DOHH2 (cell line): Measurements from ENCODE around the gene MMP15.
A peak's percentile ranks its signal among the peaks of the same experiment; 100 is the strongest.

Experiments used
- H3F3A ChIP-seq: fragments of 200-600 bp; sonication (generic), shearing (Covaris generic); 2 replicates; pipeline ENCODE4 v1.6.0; 2016; ENCODE audit warnings: antibody characterized with exemption, mild to moderate bottlenecking; ENCODE audit not compliant: control insufficient read depth, insufficient read depth
- H3K27ac ChIP-seq: fragments of 200-600 bp; sonication (generic); 2 replicates; pipeline ENCODE4 v1.5.1; 2014; ENCODE audit warnings: low read depth, mild to moderate bottlenecking, low read length, moderate library complexity
- H3K27me3 ChIP-seq: fragments of 200-600 bp; sonication (generic); 2 replicates; pipeline ENCODE4 v1.6.1; 2014; ENCODE audit warnings: mild to moderate bottlenecking, low read length, mixed read lengths; ENCODE audit not compliant: control insufficient read depth
- H3K36me3 ChIP-seq: fragments of 200-600 bp; sonication (generic); 2 replicates; pipeline ENCODE4 v1.6.1; 2014; ENCODE audit warnings: mild to moderate bottlenecking, low read length, moderate library complexity, mixed read lengths; ENCODE audit not compliant: control insufficient read depth
- H3K4me1 ChIP-seq: fragments of 200-600 bp; sonication (generic); 2 replicates; pipeline ENCODE4 v1.6.1; 2014; ENCODE audit warnings: mild to moderate bottlenecking, low read length, mixed read lengths; ENCODE audit not compliant: control insufficient read depth
- H3K4me2 ChIP-seq: fragments of 200-600 bp; sonication (generic); 2 replicates; pipeline ENCODE4 v1.6.0; 2014; ENCODE audit warnings: mild to moderate bottlenecking, low read length, moderate library complexity
- H3K4me3 ChIP-seq: fragments of 200-600 bp; sonication (generic); 2 replicates; pipeline ENCODE4 v1.5.1; 2014; ENCODE audit warnings: mild to moderate bottlenecking, low read length, mixed read lengths
- H3K79me2 ChIP-seq: fragments of 200-600 bp; sonication (generic); 2 replicates; pipeline ENCODE4 v1.6.1; 2014; ENCODE audit warnings: mild to moderate bottlenecking, low read length, mixed read lengths; ENCODE audit not compliant: control insufficient read depth
- H3K9me2 ChIP-seq: fragments of 200-600 bp; sonication (generic); replicated peaks from 2 replicates; pipeline ENCODE4 v1.6.1; 2014; ENCODE audit warnings: mild to moderate bottlenecking, low read length, mixed read lengths; ENCODE audit not compliant: control insufficient read depth
- H3K9me3 ChIP-seq: fragments of 200-600 bp; sonication (generic); 2 replicates; pipeline ENCODE4 v1.6.1; 2014; ENCODE audit warnings: antibody characterized with exemption, low read length, mixed read lengths; ENCODE audit not compliant: control insufficient read depth, insufficient read depth
- H4K20me1 ChIP-seq: fragments of 200-600 bp; sonication (generic); 2 replicates; pipeline ENCODE4 v1.6.0; 2014; ENCODE audit warnings: low read depth, mild to moderate bottlenecking, antibody characterized with exemption, low read length, moderate library complexity; ENCODE audit not compliant: control insufficient read depth, insufficient read depth
- EZH2phosphoT487 ChIP-seq: fragments of 200-600 bp; sonication (generic); IDR thresholded peaks from 2 replicates; pipeline ENCODE4 v1.6.1; 2017; ENCODE audit warnings: borderline replicate concordance, mild to moderate bottlenecking, antibody characterized with exemption, low read length, moderate library complexity, mixed read lengths
- TF ChIP-seq, protein P1 (sequence below): fragments of 200-600 bp; sonication (generic); IDR thresholded peaks from one replicate; pipeline ENCODE4 v1.5.1; 2014; ENCODE audit warnings: antibody characterized with exemption, mild to moderate bottlenecking, low read depth, low read length; ENCODE audit not compliant: poor library complexity, severe bottlenecking

The MMP15 gene

DNA sequence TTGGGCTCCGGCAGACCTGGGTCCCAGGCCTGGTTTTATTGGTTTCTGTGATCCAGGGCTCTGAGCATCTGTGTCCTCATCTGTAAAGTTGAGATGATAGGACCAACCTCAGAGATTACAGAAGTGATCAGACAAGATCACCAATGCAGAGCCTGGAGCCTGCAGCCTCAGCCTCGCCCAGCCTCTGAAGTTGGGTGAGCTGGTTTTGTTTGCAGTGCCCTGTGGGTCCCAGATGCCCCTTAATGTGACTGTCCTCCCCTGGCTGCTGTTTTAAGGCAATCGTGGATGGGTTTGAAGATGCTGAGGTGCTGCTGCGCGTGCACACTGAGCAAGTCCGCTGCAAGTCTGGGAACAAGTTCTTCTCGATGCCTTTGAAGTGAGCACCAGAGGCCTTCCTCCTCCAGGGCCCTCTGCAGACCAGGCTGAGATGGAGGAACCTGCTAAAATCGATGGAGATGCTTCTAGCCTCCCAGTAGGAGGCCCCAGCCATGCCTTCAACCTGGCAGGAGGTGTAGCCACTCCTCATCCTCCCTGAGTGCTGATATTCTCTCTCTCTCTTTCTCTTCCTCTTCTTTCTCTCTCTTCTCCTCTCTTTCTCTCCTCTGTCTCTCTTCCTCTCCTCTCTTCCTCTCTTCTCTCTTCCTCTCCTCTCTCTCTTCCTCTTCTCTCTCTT, 5.6 kb upstream of the MMP15 start:
- peak overlapping the region; percentile 9; the same call in 1 of the 2 replicates for H3K4me2 ChIP-seq
- H3K9me3 ChIP-seq = no peaks in the 10 kb centered on the region
- no peaks in the 10 kb centered on the region for H3K9me2 ChIP-seq
- H3F3A ChIP-seq = peaks cover 6% of the 10 kb centered on the region; the same call in 1 of the 2 replicates
- H3K79me2 ChIP-seq = no peaks in the 10 kb centered on the region
- no peak overlapping the region for H3K4me3 ChIP-seq
- no peaks in the 10 kb centered on the region for H3K27me3 ChIP-seq
- H3K36me3 ChIP-seq = no peaks in the 10 kb centered on the region
- H3K27ac ChIP-seq = peak overlapping the region; percentile 40
- peaks cover 23% of the 10 kb centered on the region for H3K4me1 ChIP-seq
- H4K20me1 ChIP-seq = no peaks in the 10 kb centered on the region
- TF ChIP-seq EZH2phosphoT487 = no peak
- TF ChIP-seq, protein P1, sequence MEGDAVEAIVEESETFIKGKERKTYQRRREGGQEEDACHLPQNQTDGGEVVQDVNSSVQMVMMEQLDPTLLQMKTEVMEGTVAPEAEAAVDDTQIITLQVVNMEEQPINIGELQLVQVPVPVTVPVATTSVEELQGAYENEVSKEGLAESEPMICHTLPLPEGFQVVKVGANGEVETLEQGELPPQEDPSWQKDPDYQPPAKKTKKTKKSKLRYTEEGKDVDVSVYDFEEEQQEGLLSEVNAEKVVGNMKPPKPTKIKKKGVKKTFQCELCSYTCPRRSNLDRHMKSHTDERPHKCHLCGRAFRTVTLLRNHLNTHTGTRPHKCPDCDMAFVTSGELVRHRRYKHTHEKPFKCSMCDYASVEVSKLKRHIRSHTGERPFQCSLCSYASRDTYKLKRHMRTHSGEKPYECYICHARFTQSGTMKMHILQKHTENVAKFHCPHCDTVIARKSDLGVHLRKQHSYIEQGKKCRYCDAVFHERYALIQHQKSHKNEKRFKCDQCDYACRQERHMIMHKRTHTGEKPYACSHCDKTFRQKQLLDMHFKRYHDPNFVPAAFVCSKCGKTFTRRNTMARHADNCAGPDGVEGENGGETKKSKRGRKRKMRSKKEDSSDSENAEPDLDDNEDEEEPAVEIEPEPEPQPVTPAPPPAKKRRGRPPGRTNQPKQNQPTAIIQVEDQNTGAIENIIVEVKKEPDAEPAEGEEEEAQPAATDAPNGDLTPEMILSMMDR = no peak

DNA sequence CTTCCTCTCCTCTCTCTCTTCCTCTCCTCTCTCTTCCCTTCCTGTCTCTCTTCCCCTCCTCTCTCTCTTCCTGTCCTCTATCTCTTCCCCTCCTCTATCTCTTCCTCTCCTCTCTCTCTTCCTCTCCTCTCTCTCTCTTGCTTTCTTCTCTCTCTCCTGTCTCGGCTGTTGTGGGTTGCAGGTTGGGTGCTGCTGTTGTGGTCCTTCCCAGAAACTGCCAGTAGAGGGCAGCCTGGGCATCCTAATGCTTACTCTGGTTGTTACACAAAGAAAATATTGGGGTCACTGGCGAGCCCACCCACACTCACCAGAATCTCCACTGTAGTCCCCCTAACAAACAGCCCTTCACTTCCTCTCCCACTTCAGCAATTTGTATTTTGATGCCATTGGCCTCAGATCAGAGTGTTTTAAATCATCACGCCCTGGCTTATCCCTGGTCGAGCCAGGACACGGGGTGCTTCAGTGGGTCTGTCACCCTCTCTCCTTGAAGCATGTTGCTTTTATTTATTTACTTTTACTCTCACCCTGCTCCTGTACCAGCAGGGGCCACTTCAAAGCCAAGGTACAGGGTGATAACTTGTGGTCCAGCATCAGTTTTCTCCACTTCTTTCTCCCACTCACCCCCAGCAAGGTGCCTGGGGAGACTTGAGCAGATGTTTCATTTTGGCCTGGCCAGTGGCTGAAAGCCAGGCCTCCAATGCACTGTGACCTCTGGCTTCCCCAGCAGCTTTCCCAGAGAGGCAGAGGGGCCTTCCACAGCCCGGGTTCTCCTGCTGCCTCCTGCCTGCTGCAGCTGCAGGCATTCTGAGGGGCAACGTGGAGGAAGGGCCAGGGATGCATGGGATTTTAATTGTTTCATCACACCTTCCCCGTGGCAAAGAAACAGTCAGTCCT, 4.7 kb upstream of the MMP15 start:
- Histone ChIP-seq H3K27ac (peak overlapping the region; percentile 40), H3K79me2 (no peaks in the 10 kb centered on the region), H3K9me2 (no peaks in the 10 kb centered on the region), H3K27me3 (no peaks in the 10 kb centered on the region; the same call in 1 of the 2 replicates), H3K9me3 (no peaks in the 10 kb centered on the region), H4K20me1 (no peaks in the 10 kb centered on the region), H3K4me1 (peaks cover 25% of the 10 kb centered on the region), H3K4me2 (peak overlapping the region; percentile 9; the same call in 1 of the 2 replicates), H3K36me3 (no peaks in the 10 kb centered on the region), H3K4me3 (no peak overlapping the region), H3F3A (peaks cover 6% of the 10 kb centered on the region; the same call in 1 of the 2 replicates)
- TF ChIP-seq, protein P1 = peak; percentile 97
- no peak for TF ChIP-seq EZH2phosphoT487

- no peaks in the 10 kb centered on the region; the same call in 1 of the 2 replicates for H3K79me2 ChIP-seq
- peaks cover 10% of the 10 kb centered on the region for H3K27me3 ChIP-seq
- H3K4me3 ChIP-seq = no peak overlapping the region
- no peaks in the 10 kb centered on the region for H3K36me3 ChIP-seq
- no peak overlapping the region for H3K4me2 ChIP-seq
- no peaks in the 10 kb centered on the region for H3K9me2 ChIP-seq
- no peaks in the 10 kb centered on the region for H3K9me3 ChIP-seq
- peaks cover 35% of the 10 kb centered on the region for H3K4me1 ChIP-seq
- no peak overlapping the region for H3K27ac ChIP-seq
- no peak for TF ChIP-seq EZH2phosphoT487
- TF ChIP-seq, protein P1 = no peak
- peaks cover 6% of the 10 kb centered on the region; the same call in 1 of the 2 replicates for H3F3A ChIP-seq
- no peaks in the 10 kb centered on the region for H4K20me1 ChIP-seq
Measured at GRCh38 chr16:58021661-58022551, 3.6 kb upstream of the MMP15 start.
